22Rv1 (cell line): Measurements from ENCODE around the gene PLA2G5.
"Not testable (repeated sequence)": the region's sequence is repeated elsewhere in the genome, so short reads cannot be mapped to it uniquely, and the experiment has no call there.

Source experiments
- CTCF ChIP-seq: fragments of 450-650 bp; IDR thresholded peaks from 2 replicates; pipeline ENCODE4 v1.5.1; 2017; ENCODE audit warnings: mild to moderate bottlenecking
- ZFX ChIP-seq: fragments of 450-650 bp; IDR thresholded peaks from 2 replicates; pipeline ENCODE4 v1.6.1; 2017; ENCODE audit warnings: antibody characterized with exemption, borderline replicate concordance

GRCh38 chr1:20130518-20130917, 60.5 kb downstream of the PLA2G5 start:
- not testable (repeated sequence) for TF ChIP-seq CTCF, ZFX
